LNCaP clone FGC (cell line): ENCODE measurements around the gene RGS19.

Experiments used
- DNase-seq: peaks from one replicate; pipeline ENCODE4 v3.0.0-alpha.2; 2011; ENCODE audit warnings: low read depth
- H3K4me3 ChIP-seq: 2 replicates; pipeline ENCODE4 v1.5.1; 2011; ENCODE audit warnings: mild to moderate bottlenecking, low read depth, low read length, control low read depth
- CTCF ChIP-seq: IDR thresholded peaks from 2 replicates; pipeline ENCODE4 v1.5.1; 2012; ENCODE audit warnings: mild to moderate bottlenecking; ENCODE audit not compliant: control insufficient read depth, insufficient read depth; ENCODE audit errors: extremely low read depth

The RGS19 gene

GRCh38 chr20:64032706-64033624 lies 46.4 kb downstream of the RGS19 start:
- no peak overlapping the region for H3K4me3 ChIP-seq
- DNase-seq: no peak
- TF ChIP-seq CTCF: no peak

GRCh38 chr20:64031822-64032314 lies 47.5 kb downstream of the RGS19 start:
- H3K4me3 ChIP-seq: no peak overlapping the region
- DNase-seq: no peak
- TF ChIP-seq CTCF: no peak

- no peak for TF ChIP-seq CTCF
- no peak for DNase-seq
- H3K4me3 ChIP-seq: no peak overlapping the region
Measured at GRCh38 chr20:64030371-64031134, 48.8 kb downstream of the RGS19 start.

- DNase-seq: no peak
- TF ChIP-seq CTCF: no peak
- H3K4me3 ChIP-seq: no peak overlapping the region
Measured at GRCh38 chr20:64029293-64030117, 49.8 kb downstream of the RGS19 start.

GRCh38 chr20:64027981-64028685 lies 51.2 kb downstream of the RGS19 start:
- DNase-seq: no peak
- TF ChIP-seq CTCF: no peak
- no peak overlapping the region for H3K4me3 ChIP-seq
